Activated CD8-positive, alpha-beta memory T cell treated with anti-CD3 and anti-CD28 coated beads, Interleukin-2, amount 50 U/mL, for 1 hour (primary cell): ENCODE results near the gene RHOBTB1.

Experiments
- DNase-seq: peaks from one replicate; pipeline ENCODE4 v3.0.0-alpha.2; 2020; ENCODE audit errors: extremely low read depth

RHOBTB1 gene

GRCh38 chr10:60942134-60942787 is 1.7 kb downstream of the RHOBTB1 start:
- DNase-seq, result no peak

GRCh38 chr10:60940446-60940845 is 3.5 kb downstream of the RHOBTB1 start:
- DNase-seq, result no peak

- no peak for DNase-seq
These were observed 6.0 kb downstream of the RHOBTB1 start for GRCh38 chr10:60937784-60938654.

GRCh38 chr10:60937022-60937421 is 7.0 kb downstream of the RHOBTB1 start:
- DNase-seq, result no peak

- DNase-seq, result no peak
These were observed 9.5 kb downstream of the RHOBTB1 start for GRCh38 chr10:60934215-60935175.

- DNase-seq, result no peak
These were observed 11.2 kb downstream of the RHOBTB1 start for GRCh38 chr10:60932756-60933155.

- no peak for DNase-seq
These were observed 13.7 kb downstream of the RHOBTB1 start for GRCh38 chr10:60930237-60930636.

GRCh38 chr10:60921633-60922032 is 22.4 kb downstream of the RHOBTB1 start:
- no peak for DNase-seq

- DNase-seq, result no peak
These were observed 23.5 kb downstream of the RHOBTB1 start for GRCh38 chr10:60920479-60920878.

GRCh38 chr10:60919551-60919950 is 24.4 kb downstream of the RHOBTB1 start:
- DNase-seq, result no peak

- no peak for DNase-seq
These were observed 26.4 kb downstream of the RHOBTB1 start for GRCh38 chr10:60917331-60918280.

GRCh38 chr10:60916025-60916424 is 28.0 kb downstream of the RHOBTB1 start:
- no peak for DNase-seq

GRCh38 chr10:60914690-60915141 is 29.3 kb downstream of the RHOBTB1 start:
- no peak for DNase-seq

GRCh38 chr10:60913657-60914056 is 30.3 kb downstream of the RHOBTB1 start:
- DNase-seq, result no peak

- DNase-seq, result no peak
These were observed 30.9 kb downstream of the RHOBTB1 start for GRCh38 chr10:60913071-60913470.

- no peak for DNase-seq
These were observed 32.3 kb downstream of the RHOBTB1 start for GRCh38 chr10:60911715-60912114.

- DNase-seq, result no peak
These were observed 32.8 kb downstream of the RHOBTB1 start for GRCh38 chr10:60911216-60911615.

- DNase-seq, result no peak
These were observed 33.4 kb downstream of the RHOBTB1 start for GRCh38 chr10:60910543-60910942.

- DNase-seq, result no peak
These were observed 35.1 kb downstream of the RHOBTB1 start for GRCh38 chr10:60908896-60909295.

GRCh38 chr10:60908031-60908430 is 36.0 kb downstream of the RHOBTB1 start:
- no peak for DNase-seq

- DNase-seq, result no peak
These were observed 36.7 kb downstream of the RHOBTB1 start for GRCh38 chr10:60907236-60907635.
